Measurements from ENCODE around the gene KIAA0408.
A peak's percentile ranks its signal among the peaks of the same experiment; 100 is the strongest.
"Not testable (repeated sequence)": the region's sequence is repeated elsewhere in the genome, so short reads cannot be mapped to it uniquely, and the experiment has no call there.

The KIAA0408 gene

GRCh38 chr6:127420556-127420955, 38.6 kb downstream of the KIAA0408 start:
- Histone ChIP-seq H3F3A (ENCODE audit: insufficient read depth, low read length) (no peaks in the 10 kb centered on the region), H3K79me2 (ENCODE audit: insufficient read depth, low read length) (no peaks in the 10 kb centered on the region), H3K9me2 (ENCODE audit: low read depth, low read length) (no peaks in the 10 kb centered on the region), H3K9ac (ENCODE audit: low read length) (no peak overlapping the region), H4K20me1 (ENCODE audit: insufficient read depth, low read length) (no peaks in the 10 kb centered on the region), H3K4me2 (ENCODE audit: low read length) (no peak overlapping the region), H2AFZ (ENCODE audit: low read length) (no peak overlapping the region), H3K4me3 (ENCODE audit: low read depth, low read length, poor library complexity, severe bottlenecking) (no peak overlapping the region), H3K4me1 (ENCODE audit: insufficient read depth, low read length, severe bottlenecking) (no peaks in the 10 kb centered on the region), H3K36me3 (ENCODE audit: insufficient read depth, low read length) (no peaks in the 10 kb centered on the region), H3K27me3 (ENCODE audit: insufficient read depth, low read length) (no peaks in the 10 kb centered on the region), H3K9me3 (ENCODE audit: low read length) (no peaks in the 10 kb centered on the region), H3K27ac (ENCODE audit: low read depth, low read length, poor library complexity, severe bottlenecking) (no peak overlapping the region)
- TF ChIP-seq CTCF (IDR thresholded peaks at IDR 0.05; ENCODE audit: low read length) = peak; percentile 65
- no peak for TF ChIP-seq EZH2 (IDR thresholded peaks at IDR 0.05; ENCODE audit: borderline replicate concordance, low read length)

GRCh38 chr6:127415096-127415495, 44.1 kb downstream of the KIAA0408 start:
- no peaks in the 10 kb centered on the region for H3K36me3 ChIP-seq (ENCODE audit: insufficient read depth, low read length)
- TF ChIP-seq CTCF (IDR thresholded peaks at IDR 0.05; ENCODE audit: low read length) = no peak
- TF ChIP-seq EZH2 (IDR thresholded peaks at IDR 0.05; ENCODE audit: borderline replicate concordance, low read length) = no peak
- no peaks in the 10 kb centered on the region for H3K4me1 ChIP-seq (ENCODE audit: insufficient read depth, low read length, severe bottlenecking)
- H3K9ac ChIP-seq (ENCODE audit: low read length) = no peak overlapping the region
- H3K27me3 ChIP-seq (ENCODE audit: insufficient read depth, low read length) = no peaks in the 10 kb centered on the region
- no peak overlapping the region for H2AFZ ChIP-seq (ENCODE audit: low read length)
- H3K4me2 ChIP-seq (ENCODE audit: low read length) = no peak overlapping the region
- no peaks in the 10 kb centered on the region for H3K9me2 ChIP-seq (ENCODE audit: low read depth, low read length)
- H3K4me3 ChIP-seq (ENCODE audit: low read depth, low read length, poor library complexity, severe bottlenecking) = no peak overlapping the region
- no peak overlapping the region for H3K27ac ChIP-seq (ENCODE audit: low read depth, low read length, poor library complexity, severe bottlenecking)
- H3K79me2 ChIP-seq (ENCODE audit: insufficient read depth, low read length) = no peaks in the 10 kb centered on the region
- H3F3A ChIP-seq (ENCODE audit: insufficient read depth, low read length) = no peaks in the 10 kb centered on the region
- H4K20me1 ChIP-seq (ENCODE audit: insufficient read depth, low read length) = no peaks in the 10 kb centered on the region
- H3K9me3 ChIP-seq (ENCODE audit: low read length) = no peaks in the 10 kb centered on the region

- not testable (repeated sequence) for H3K4me3 ChIP-seq (ENCODE audit: low read depth, low read length, poor library complexity, severe bottlenecking); H3K27ac ChIP-seq (ENCODE audit: low read depth, low read length, poor library complexity, severe bottlenecking); H3K9me2 ChIP-seq (ENCODE audit: low read depth, low read length); H2AFZ ChIP-seq (ENCODE audit: low read length); H3K27me3 ChIP-seq (ENCODE audit: insufficient read depth, low read length); H3K9ac ChIP-seq (ENCODE audit: low read length); H3K36me3 ChIP-seq (ENCODE audit: insufficient read depth, low read length); H3K4me1 ChIP-seq (ENCODE audit: insufficient read depth, low read length, severe bottlenecking); H3F3A ChIP-seq (ENCODE audit: insufficient read depth, low read length); H4K20me1 ChIP-seq (ENCODE audit: insufficient read depth, low read length); H3K4me2 ChIP-seq (ENCODE audit: low read length); H3K9me3 ChIP-seq (ENCODE audit: low read length); H3K79me2 ChIP-seq (ENCODE audit: insufficient read depth, low read length)
Observed at GRCh38 chr6:127413123-127413522, 46.1 kb downstream of the KIAA0408 start.

- H3K79me2 ChIP-seq (ENCODE audit: insufficient read depth, low read length); H3K9me2 ChIP-seq (ENCODE audit: low read depth, low read length); H3K4me1 ChIP-seq (ENCODE audit: insufficient read depth, low read length, severe bottlenecking); H3K4me2 ChIP-seq (ENCODE audit: low read length); H3K27ac ChIP-seq (ENCODE audit: low read depth, low read length, poor library complexity, severe bottlenecking); H3K9me3 ChIP-seq (ENCODE audit: low read length); H3F3A ChIP-seq (ENCODE audit: insufficient read depth, low read length); H3K9ac ChIP-seq (ENCODE audit: low read length); H4K20me1 ChIP-seq (ENCODE audit: insufficient read depth, low read length); H3K27me3 ChIP-seq (ENCODE audit: insufficient read depth, low read length); H3K4me3 ChIP-seq (ENCODE audit: low read depth, low read length, poor library complexity, severe bottlenecking); H2AFZ ChIP-seq (ENCODE audit: low read length); H3K36me3 ChIP-seq (ENCODE audit: insufficient read depth, low read length): not testable (repeated sequence)
Observed at GRCh38 chr6:127412016-127412415, 47.2 kb downstream of the KIAA0408 start.
